HG03521 (cell line): ENCODE data around the gene CPA2.
"Not testable (repeated sequence)": the region's sequence is repeated elsewhere in the genome, so short reads cannot be mapped to it uniquely, and the experiment has no call there.

Experiments
- ATAC-seq: cut with Tn5 transposase; IDR thresholded peaks from one replicate; pipeline ENCODE4 v1.9.1; 2021; ENCODE audit warnings: mild to moderate bottlenecking, moderate library complexity; ENCODE audit not compliant: unreplicated experiment

The CPA2 gene

GRCh38 chr7:130249626-130250025 is 17.0 kb upstream of the CPA2 start:
- ATAC-seq: not testable (repeated sequence)

- no peak for ATAC-seq
Observed at GRCh38 chr7:130254555-130254954, 12.1 kb upstream of the CPA2 start.

GRCh38 chr7:130256704-130257103 is 10.0 kb upstream of the CPA2 start:
- ATAC-seq: no peak

GRCh38 chr7:130258494-130259078 is 8.1 kb upstream of the CPA2 start:
- ATAC-seq: no peak

GRCh38 chr7:130262448-130262847 is 4.2 kb upstream of the CPA2 start:
- no peak for ATAC-seq

GRCh38 chr7:130263130-130263529 is 3.5 kb upstream of the CPA2 start:
- no peak for ATAC-seq

- no peak for ATAC-seq
Observed at GRCh38 chr7:130266961-130267321, 278 bp downstream of the CPA2 start.

- no peak for ATAC-seq
Observed at GRCh38 chr7:130268463-130269317, 2.0 kb downstream of the CPA2 start.

GRCh38 chr7:130269318-130269694 is 2.6 kb downstream of the CPA2 start:
- ATAC-seq: no peak

- no peak for ATAC-seq
Observed at GRCh38 chr7:130270947-130271800, 4.5 kb downstream of the CPA2 start.

- ATAC-seq: no peak
Observed at GRCh38 chr7:130272381-130273080, 5.9 kb downstream of the CPA2 start.

- ATAC-seq: no peak
Observed at GRCh38 chr7:130273081-130273932, 6.6 kb downstream of the CPA2 start.

- ATAC-seq: no peak
Observed at GRCh38 chr7:130273933-130274255, 7.2 kb downstream of the CPA2 start.

GRCh38 chr7:130274296-130274695 is 7.6 kb downstream of the CPA2 start:
- no peak for ATAC-seq

GRCh38 chr7:130274983-130275591 is 8.4 kb downstream of the CPA2 start:
- no peak for ATAC-seq

- ATAC-seq: no peak
Observed at GRCh38 chr7:130275826-130276297, 9.2 kb downstream of the CPA2 start.

GRCh38 chr7:130276796-130277762 is 10.4 kb downstream of the CPA2 start:
- ATAC-seq: no peak

- ATAC-seq: no peak
Observed at GRCh38 chr7:130277763-130278643, 11.3 kb downstream of the CPA2 start.
